Activated T-cell treated with anti-CD3 and anti-CD28 coated beads, Interleukin-2, amount 50 U/mL, for 24 hours (primary cell): ENCODE data around the gene ZFAND6.
A peak's percentile ranks its signal among the peaks of the same experiment; 100 is the strongest.

Source experiments
- DNase-seq: peaks from one replicate; pipeline ENCODE4 v3.0.0-alpha.2; 2020
- H3K27ac Mint-ChIP-seq: 2 replicates; pipeline ENCODE4 v1.8.0; 2020; ENCODE audit warnings: mild to moderate bottlenecking, mixed read lengths
- H3K27me3 Mint-ChIP-seq: 2 replicates; pipeline ENCODE4 v1.8.0; 2020; ENCODE audit warnings: mixed read lengths
- H3K36me3 Mint-ChIP-seq: 2 replicates; pipeline ENCODE4 v1.8.0; 2020; ENCODE audit warnings: low read depth, mixed read lengths
- H3K4me1 Mint-ChIP-seq: 2 replicates; pipeline ENCODE4 v1.8.0; 2020; ENCODE audit warnings: low read depth, mixed read lengths
- H3K4me3 Mint-ChIP-seq: 2 replicates; pipeline ENCODE4 v1.8.0; 2020; ENCODE audit warnings: mild to moderate bottlenecking, moderate library complexity, mixed read lengths
- H3K9me3 Mint-ChIP-seq: 2 replicates; pipeline ENCODE4 v1.8.0; 2020; ENCODE audit warnings: mixed read lengths

The ZFAND6 gene

DNA sequence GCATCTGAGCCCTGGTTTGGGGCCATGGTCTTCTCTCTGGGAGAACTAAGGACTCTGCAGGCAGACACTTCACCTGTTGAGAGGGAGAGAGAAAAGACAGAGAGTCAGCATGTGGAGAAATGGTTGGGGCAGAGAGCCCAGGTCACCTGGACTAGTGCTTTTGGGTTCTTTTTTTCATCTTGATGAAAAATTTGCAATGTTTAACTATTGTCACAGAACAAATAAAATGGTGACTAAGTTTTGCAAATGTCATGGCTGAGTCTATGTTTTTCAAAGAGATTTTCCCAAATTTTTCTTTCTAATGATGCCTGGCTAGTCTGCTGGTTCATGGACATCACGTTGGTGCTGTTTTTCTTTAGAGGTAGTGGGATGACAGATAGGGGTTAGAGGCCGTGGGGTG, 111.1 kb downstream of the ZFAND6 start:
- peaks cover 46% of the 10 kb centered on the region for H3K36me3 Mint-ChIP-seq
- DNase-seq: no peak
- no peaks in the 10 kb centered on the region for H3K9me3 Mint-ChIP-seq
- H3K27ac Mint-ChIP-seq: no peak overlapping the region
- H3K4me3 Mint-ChIP-seq: no peak overlapping the region
- H3K4me1 Mint-ChIP-seq: no peaks in the 10 kb centered on the region
- no peaks in the 10 kb centered on the region for H3K27me3 Mint-ChIP-seq

DNA sequence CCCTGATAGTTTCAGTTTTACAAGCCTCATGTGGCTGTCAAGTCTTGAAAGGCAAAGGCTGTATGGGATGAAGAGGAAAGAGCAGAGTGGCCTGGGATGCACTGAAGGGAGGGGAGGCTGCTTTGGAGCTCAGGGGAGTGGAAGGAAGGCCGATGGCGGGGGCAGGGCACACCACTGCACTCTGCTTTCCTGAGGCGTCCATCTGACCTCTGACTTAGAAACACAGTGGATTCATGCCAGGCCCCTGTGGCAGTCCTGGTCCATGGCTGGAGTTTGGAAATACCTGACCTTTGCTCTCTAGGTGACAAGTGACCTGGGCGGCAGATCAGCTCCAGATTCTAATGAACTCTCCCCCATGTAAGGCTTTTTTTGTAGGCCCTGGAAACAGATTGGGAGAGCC, 112.3 kb downstream of the ZFAND6 start:
- no peaks in the 10 kb centered on the region for H3K9me3 Mint-ChIP-seq
- peaks cover 52% of the 10 kb centered on the region for H3K36me3 Mint-ChIP-seq
- DNase-seq: no peak
- no peaks in the 10 kb centered on the region for H3K27me3 Mint-ChIP-seq
- H3K27ac Mint-ChIP-seq: no peak overlapping the region
- no peak overlapping the region for H3K4me3 Mint-ChIP-seq
- H3K4me1 Mint-ChIP-seq: no peaks in the 10 kb centered on the region

GRCh38 chr15:80172401-80172800, 112.9 kb downstream of the ZFAND6 start:
- Mint-ChIP-seq H3K27me3 (no peaks in the 10 kb centered on the region), H3K36me3 (peaks cover 58% of the 10 kb centered on the region), H3K27ac (no peak overlapping the region), H3K9me3 (no peaks in the 10 kb centered on the region), H3K4me1 (no peaks in the 10 kb centered on the region), H3K4me3 (no peak overlapping the region)
- DNase-seq: no peak

GRCh38 chr15:80173022-80173759, 113.7 kb downstream of the ZFAND6 start:
- H3K27ac Mint-ChIP-seq: no peak overlapping the region
- no peak overlapping the region for H3K4me3 Mint-ChIP-seq
- no peaks in the 10 kb centered on the region for H3K9me3 Mint-ChIP-seq
- H3K4me1 Mint-ChIP-seq: no peaks in the 10 kb centered on the region
- no peaks in the 10 kb centered on the region for H3K27me3 Mint-ChIP-seq
- H3K36me3 Mint-ChIP-seq: peaks cover 61% of the 10 kb centered on the region
- peak; percentile 81 for DNase-seq

- H3K27ac Mint-ChIP-seq: no peak overlapping the region
- no peaks in the 10 kb centered on the region for H3K9me3 Mint-ChIP-seq
- no peak overlapping the region for H3K4me3 Mint-ChIP-seq
- H3K27me3 Mint-ChIP-seq: no peaks in the 10 kb centered on the region
- H3K36me3 Mint-ChIP-seq: peaks cover 59% of the 10 kb centered on the region
- peaks cover 1% of the 10 kb centered on the region for H3K4me1 Mint-ChIP-seq
- no peak for DNase-seq
Observed at GRCh38 chr15:80174017-80174746, 114.7 kb downstream of the ZFAND6 start.

- H3K9me3 Mint-ChIP-seq: no peaks in the 10 kb centered on the region
- H3K27me3 Mint-ChIP-seq: no peaks in the 10 kb centered on the region
- DNase-seq: no peak
- peaks cover 60% of the 10 kb centered on the region for H3K36me3 Mint-ChIP-seq
- no peak overlapping the region for H3K27ac Mint-ChIP-seq
- peaks cover 1% of the 10 kb centered on the region for H3K4me1 Mint-ChIP-seq
- no peak overlapping the region for H3K4me3 Mint-ChIP-seq
Observed at GRCh38 chr15:80175436-80175835, 116.0 kb downstream of the ZFAND6 start.

GRCh38 chr15:80176443-80176842, 117.0 kb downstream of the ZFAND6 start:
- Mint-ChIP-seq H3K27ac (no peak overlapping the region), H3K9me3 (no peaks in the 10 kb centered on the region), H3K27me3 (no peaks in the 10 kb centered on the region), H3K36me3 (peaks cover 61% of the 10 kb centered on the region), H3K4me1 (peaks cover 1% of the 10 kb centered on the region), H3K4me3 (no peak overlapping the region)
- no peak for DNase-seq

- no peak overlapping the region for H3K27ac Mint-ChIP-seq
- H3K27me3 Mint-ChIP-seq: no peaks in the 10 kb centered on the region
- H3K4me3 Mint-ChIP-seq: no peak overlapping the region
- H3K36me3 Mint-ChIP-seq: peaks cover 61% of the 10 kb centered on the region
- no peak for DNase-seq
- H3K4me1 Mint-ChIP-seq: peaks cover 1% of the 10 kb centered on the region
- no peaks in the 10 kb centered on the region for H3K9me3 Mint-ChIP-seq
Observed at GRCh38 chr15:80177156-80177555, 117.7 kb downstream of the ZFAND6 start.

- DNase-seq: no peak
- H3K27me3 Mint-ChIP-seq: no peaks in the 10 kb centered on the region
- no peak overlapping the region for H3K27ac Mint-ChIP-seq
- H3K9me3 Mint-ChIP-seq: no peaks in the 10 kb centered on the region
- H3K4me3 Mint-ChIP-seq: no peak overlapping the region
- peaks cover 1% of the 10 kb centered on the region for H3K4me1 Mint-ChIP-seq
- peaks cover 64% of the 10 kb centered on the region for H3K36me3 Mint-ChIP-seq
Observed at GRCh38 chr15:80179025-80179759, 119.7 kb downstream of the ZFAND6 start.

DNA sequence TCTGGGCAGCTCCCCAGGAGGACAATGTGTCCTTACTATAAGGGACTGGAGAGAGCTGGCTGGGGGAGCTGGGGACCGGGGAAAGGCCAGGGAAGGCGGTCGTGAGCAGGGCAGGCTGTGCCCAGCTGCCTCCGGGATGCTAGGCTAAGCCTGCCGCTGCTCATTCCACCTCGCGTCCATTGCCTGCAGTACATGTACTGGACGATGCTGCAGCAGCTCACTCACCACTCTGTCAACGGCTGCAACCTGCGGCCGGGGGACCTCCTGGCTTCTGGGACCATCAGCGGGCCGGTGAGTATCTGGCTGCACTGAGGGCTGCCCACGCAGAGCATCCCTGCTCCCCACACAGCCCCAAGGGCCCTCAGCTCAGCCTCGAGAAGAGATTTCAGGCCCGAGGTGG, 120.5 kb downstream of the ZFAND6 start:
- Mint-ChIP-seq H3K4me3 (no peak overlapping the region), H3K4me1 (peaks cover 1% of the 10 kb centered on the region), H3K27me3 (no peaks in the 10 kb centered on the region), H3K36me3 (peaks cover 71% of the 10 kb centered on the region), H3K9me3 (no peaks in the 10 kb centered on the region), H3K27ac (no peak overlapping the region)
- no peak for DNase-seq

- peaks cover 76% of the 10 kb centered on the region for H3K36me3 Mint-ChIP-seq
- H3K27me3 Mint-ChIP-seq: no peaks in the 10 kb centered on the region
- H3K4me3 Mint-ChIP-seq: no peak overlapping the region
- no peak overlapping the region for H3K27ac Mint-ChIP-seq
- H3K4me1 Mint-ChIP-seq: peaks cover 1% of the 10 kb centered on the region
- no peaks in the 10 kb centered on the region for H3K9me3 Mint-ChIP-seq
- DNase-seq: no peak
Observed at GRCh38 chr15:80180468-80180867, 121.0 kb downstream of the ZFAND6 start.

DNA sequence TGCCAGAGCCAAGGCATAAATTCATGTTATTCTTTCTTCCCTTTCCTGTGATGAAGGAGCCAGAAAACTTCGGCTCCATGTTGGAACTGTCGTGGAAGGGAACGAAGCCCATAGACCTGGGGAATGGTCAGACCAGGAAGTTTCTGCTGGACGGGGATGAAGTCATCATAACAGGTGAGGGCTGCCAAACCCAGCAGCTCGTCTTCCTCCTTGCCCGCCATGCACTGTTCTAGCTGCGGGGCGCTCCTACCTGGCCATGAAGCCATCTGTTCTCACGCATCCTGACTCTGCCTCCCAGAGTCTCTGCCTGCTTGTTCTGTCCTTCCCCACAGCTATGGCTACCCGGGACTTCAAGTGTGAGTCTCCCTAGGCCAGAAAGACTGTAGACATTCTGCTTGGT, 121.5 kb downstream of the ZFAND6 start:
- H3K9me3 Mint-ChIP-seq: no peaks in the 10 kb centered on the region
- H3K4me3 Mint-ChIP-seq: no peak overlapping the region
- no peak overlapping the region for H3K27ac Mint-ChIP-seq
- H3K27me3 Mint-ChIP-seq: no peaks in the 10 kb centered on the region
- H3K36me3 Mint-ChIP-seq: peaks cover 76% of the 10 kb centered on the region
- H3K4me1 Mint-ChIP-seq: peaks cover 1% of the 10 kb centered on the region
- DNase-seq: no peak

DNA sequence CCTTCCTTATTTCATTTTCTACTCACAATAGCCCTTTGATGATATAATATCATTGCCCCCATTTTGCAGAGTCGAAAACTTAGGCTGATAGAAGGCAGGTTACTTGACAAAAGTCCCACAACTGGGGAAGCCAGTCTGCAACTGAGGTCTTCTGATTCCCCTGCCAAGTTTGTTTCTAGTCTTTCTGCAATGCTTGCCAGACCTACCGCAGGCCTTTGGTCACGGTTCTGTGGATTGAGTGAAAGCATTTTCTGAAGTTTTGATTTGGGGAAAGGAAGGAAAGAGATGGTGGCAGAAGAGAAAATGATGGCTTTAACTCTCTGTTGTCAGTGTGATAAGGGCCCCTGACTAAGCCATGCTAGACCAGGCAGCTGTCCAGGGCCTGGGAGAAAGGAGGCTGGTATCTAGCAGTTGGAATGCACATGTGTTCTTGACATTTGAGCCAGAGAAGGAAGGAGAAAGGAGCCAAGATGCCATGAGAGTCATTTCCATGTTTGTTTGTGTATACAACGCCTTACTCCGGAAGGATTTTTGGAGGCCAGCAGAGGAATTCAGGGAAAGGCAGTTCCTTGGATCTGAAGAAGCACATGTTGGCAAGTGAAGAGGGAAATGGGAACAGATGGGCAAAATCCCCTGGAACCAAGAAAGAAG, 123.3 kb downstream of the ZFAND6 start:
- no peak overlapping the region for H3K27ac Mint-ChIP-seq
- peaks cover 1% of the 10 kb centered on the region for H3K4me1 Mint-ChIP-seq
- no peaks in the 10 kb centered on the region for H3K27me3 Mint-ChIP-seq
- no peak for DNase-seq
- H3K4me3 Mint-ChIP-seq: no peak overlapping the region
- no peaks in the 10 kb centered on the region for H3K9me3 Mint-ChIP-seq
- H3K36me3 Mint-ChIP-seq: peaks cover 80% of the 10 kb centered on the region

- peaks cover 1% of the 10 kb centered on the region for H3K4me1 Mint-ChIP-seq
- DNase-seq: no peak
- no peak overlapping the region for H3K4me3 Mint-ChIP-seq
- no peaks in the 10 kb centered on the region for H3K9me3 Mint-ChIP-seq
- H3K36me3 Mint-ChIP-seq: peaks cover 77% of the 10 kb centered on the region
- no peaks in the 10 kb centered on the region for H3K27me3 Mint-ChIP-seq
- H3K27ac Mint-ChIP-seq: no peak overlapping the region
Observed at GRCh38 chr15:80183306-80183705, 123.8 kb downstream of the ZFAND6 start.
